Glomerular endothelial cell (primary cell): Measurements from ENCODE around the gene SCAF8. TPM values are rescaled to one million over a fixed set of nuclear protein-coding genes. Genes with fewer than 3 reads are reported as not detected.
A peak's percentile ranks its signal among the peaks of the same experiment; 100 is the strongest.

ENCODE experiments used
- DNase-seq: peaks from one replicate; pipeline ENCODE4 v3.0.0-alpha.2; 2011; ENCODE audit warnings: low read depth, low spot score; ENCODE audit errors: extremely low read depth
- total RNA-seq: library from RNA; depleted of rRNA; stranded (reverse); fragments of >200 nt; gene quantifications from 2 replicates; pipeline ENCODE4 v1.2.3, GENCODE V29; 2015

Gene SCAF8
- total RNA-seq, 1 donor from 2014 or later, result 32.6 TPM

- no peak for DNase-seq
Observed at GRCh38 chr6:154822947-154823558, 89.8 kb downstream of the SCAF8 start.

GRCh38 chr6:154824076-154824475, 90.9 kb downstream of the SCAF8 start:
- no peak for DNase-seq

GRCh38 chr6:154829970-154830369, 96.8 kb downstream of the SCAF8 start:
- no peak for DNase-seq

GRCh38 chr6:154830771-154831170, 97.6 kb downstream of the SCAF8 start:
- no peak for DNase-seq

- DNase-seq, result no peak
Observed at GRCh38 chr6:154835307-154835706, 102.1 kb downstream of the SCAF8 start.

- DNase-seq, result no peak
Observed at GRCh38 chr6:154839546-154839945, 106.3 kb downstream of the SCAF8 start.

- DNase-seq, result no peak
Observed at GRCh38 chr6:154840363-154840762, 107.1 kb downstream of the SCAF8 start.

- no peak for DNase-seq
Observed at GRCh38 chr6:154841109-154841508, 107.9 kb downstream of the SCAF8 start.

- no peak for DNase-seq
Observed at GRCh38 chr6:154842833-154843232, 109.6 kb downstream of the SCAF8 start.

GRCh38 chr6:154847318-154847717, 114.1 kb downstream of the SCAF8 start:
- no peak for DNase-seq

GRCh38 chr6:154848580-154848979, 115.4 kb downstream of the SCAF8 start:
- no peak for DNase-seq

- DNase-seq, result no peak
Observed at GRCh38 chr6:154849475-154849874, 116.3 kb downstream of the SCAF8 start.

GRCh38 chr6:154852687-154853086, 119.5 kb downstream of the SCAF8 start:
- DNase-seq, result no peak

- DNase-seq, result no peak
Observed at GRCh38 chr6:154857529-154857928, 124.3 kb downstream of the SCAF8 start.

GRCh38 chr6:154861825-154862224, 128.6 kb downstream of the SCAF8 start:
- DNase-seq, result no peak

GRCh38 chr6:154862536-154862935, 129.3 kb downstream of the SCAF8 start:
- DNase-seq, result no peak

GRCh38 chr6:154864066-154864430, 130.8 kb downstream of the SCAF8 start:
- no peak for DNase-seq

- DNase-seq, result peak; percentile 63
Observed at GRCh38 chr6:154865291-154865690, 132.1 kb downstream of the SCAF8 start.

- DNase-seq, result peak; percentile 31
Observed at GRCh38 chr6:154868143-154868594, 135.0 kb downstream of the SCAF8 start.

- DNase-seq, result no peak
Observed at GRCh38 chr6:154872542-154873114, 139.4 kb downstream of the SCAF8 start.

GRCh38 chr6:154873546-154873945, 140.3 kb downstream of the SCAF8 start:
- DNase-seq, result no peak

- no peak for DNase-seq
Observed at GRCh38 chr6:154874773-154875592, 141.8 kb downstream of the SCAF8 start.
